ENCODE data around the gene RIN1.
A peak's percentile ranks its signal among the peaks of the same experiment; 100 is the strongest.
"Not testable (repeated sequence)": the region's sequence is repeated elsewhere in the genome, so short reads cannot be mapped to it uniquely, and the experiment has no call there.

RIN1 gene

DNA sequence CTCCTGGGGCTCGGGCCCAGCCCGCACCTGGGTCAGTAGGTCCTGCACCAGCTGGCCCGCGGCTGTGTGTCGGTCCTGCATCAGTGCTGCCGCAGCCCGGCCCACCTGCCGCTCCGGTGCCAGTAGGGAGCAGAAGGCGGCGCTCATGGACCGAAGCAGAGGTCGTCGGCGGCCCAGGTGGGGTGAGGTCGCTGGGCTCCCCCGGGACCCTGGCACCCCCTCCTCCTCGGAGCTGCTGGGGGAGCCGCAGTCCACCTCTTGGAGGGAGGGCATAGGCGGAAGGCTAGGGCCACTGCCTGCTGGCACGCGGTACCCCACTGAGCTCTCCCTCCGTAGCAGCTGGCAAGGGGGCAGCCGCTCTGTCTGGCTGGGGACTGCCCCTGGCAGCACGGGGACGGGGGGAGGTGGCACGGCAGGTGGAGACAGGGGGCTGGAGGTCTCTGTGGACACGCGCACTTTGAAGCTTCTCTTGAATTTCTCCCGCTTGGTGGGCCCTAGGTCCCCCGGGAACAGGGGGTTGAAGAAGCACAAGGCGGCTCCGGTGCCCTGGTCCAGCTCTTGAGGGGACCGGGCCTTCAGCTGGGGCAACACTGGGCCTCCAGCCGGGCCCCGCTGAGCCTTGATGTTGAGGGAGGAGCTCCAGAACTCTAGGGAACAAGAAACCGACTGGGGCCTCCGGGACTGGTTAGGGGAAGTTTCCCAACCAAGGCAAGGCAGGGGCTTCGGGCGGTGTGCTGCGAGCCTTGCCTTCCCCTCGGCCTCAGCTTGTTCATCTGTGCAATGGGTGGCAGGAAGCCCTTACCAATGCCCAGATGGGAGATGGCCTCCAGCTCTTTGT, 1.4 kb downstream of the RIN1 start:
- DNase-seq (ENCODE audit: low spot score) = no peak

DNA sequence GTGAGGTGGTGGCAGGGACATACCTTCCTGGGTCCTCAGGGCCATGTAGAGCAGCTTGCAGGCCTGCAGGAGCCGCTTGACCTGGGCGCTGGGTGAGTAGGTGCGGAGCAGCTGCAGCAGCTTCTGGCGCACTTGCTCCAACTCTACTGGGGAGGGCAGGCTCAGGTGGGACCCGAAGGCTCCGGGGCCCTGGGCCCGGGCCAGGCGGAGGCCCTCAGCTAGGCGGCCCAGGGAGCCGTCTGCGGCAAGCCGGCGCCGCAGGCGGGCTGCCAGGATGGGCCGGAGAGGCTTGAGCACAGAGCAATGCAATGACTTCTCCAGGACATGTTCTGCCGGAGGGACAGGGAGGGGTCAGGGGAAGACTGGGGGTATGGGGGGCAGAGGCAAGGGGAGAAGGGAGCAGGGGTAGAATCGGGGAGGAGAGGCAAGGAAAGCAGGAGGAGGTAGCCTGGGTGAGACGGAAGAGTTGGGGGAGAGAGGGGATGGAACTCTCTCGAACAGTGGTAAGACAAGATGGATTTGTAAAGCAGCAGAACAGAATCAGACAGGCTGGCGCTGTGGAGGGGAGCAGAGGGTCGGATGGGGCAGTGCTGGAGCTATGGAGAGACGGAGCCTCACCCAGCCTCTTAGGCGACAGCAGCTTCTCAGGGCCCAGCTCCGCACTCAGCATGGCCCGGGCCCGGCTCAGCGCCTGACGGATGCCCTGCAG, 2.2 kb downstream of the RIN1 start:
- DNase-seq (ENCODE audit: low spot score) = no peak

DNA sequence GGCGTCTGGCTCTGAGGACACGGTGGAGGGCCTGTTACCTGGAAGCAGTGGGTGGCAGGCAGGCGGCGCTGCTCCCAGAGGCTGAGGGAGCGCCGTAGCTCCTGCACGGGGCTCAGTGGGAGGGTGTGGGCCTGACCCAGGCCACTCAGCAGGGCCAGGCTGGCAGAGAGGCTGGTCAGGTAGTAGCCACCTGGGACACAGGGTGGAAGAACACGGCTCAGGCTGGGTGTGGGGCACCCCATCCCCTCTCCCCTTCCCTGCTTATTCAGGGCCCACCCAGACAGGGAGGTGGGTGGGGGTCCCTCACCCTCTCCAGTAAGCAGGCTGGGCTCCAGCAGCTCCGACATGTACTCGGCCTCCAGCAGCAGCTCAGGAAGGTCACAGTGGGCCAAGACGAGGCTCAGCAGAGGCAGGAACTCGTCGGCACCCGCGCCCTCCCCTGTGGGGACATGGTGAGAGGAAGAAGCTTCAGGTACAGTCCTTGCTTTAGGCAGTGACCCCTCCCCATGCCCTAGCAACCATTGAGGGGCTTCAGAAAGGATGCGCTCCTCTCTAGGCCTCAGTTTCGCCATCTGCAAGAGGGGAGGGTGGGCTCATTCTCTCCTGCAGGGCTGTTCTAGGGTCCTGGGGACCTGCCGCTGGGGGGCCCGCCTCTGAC, 2.9 kb downstream of the RIN1 start:
- DNase-seq (ENCODE audit: low spot score) = no peak

DNA sequence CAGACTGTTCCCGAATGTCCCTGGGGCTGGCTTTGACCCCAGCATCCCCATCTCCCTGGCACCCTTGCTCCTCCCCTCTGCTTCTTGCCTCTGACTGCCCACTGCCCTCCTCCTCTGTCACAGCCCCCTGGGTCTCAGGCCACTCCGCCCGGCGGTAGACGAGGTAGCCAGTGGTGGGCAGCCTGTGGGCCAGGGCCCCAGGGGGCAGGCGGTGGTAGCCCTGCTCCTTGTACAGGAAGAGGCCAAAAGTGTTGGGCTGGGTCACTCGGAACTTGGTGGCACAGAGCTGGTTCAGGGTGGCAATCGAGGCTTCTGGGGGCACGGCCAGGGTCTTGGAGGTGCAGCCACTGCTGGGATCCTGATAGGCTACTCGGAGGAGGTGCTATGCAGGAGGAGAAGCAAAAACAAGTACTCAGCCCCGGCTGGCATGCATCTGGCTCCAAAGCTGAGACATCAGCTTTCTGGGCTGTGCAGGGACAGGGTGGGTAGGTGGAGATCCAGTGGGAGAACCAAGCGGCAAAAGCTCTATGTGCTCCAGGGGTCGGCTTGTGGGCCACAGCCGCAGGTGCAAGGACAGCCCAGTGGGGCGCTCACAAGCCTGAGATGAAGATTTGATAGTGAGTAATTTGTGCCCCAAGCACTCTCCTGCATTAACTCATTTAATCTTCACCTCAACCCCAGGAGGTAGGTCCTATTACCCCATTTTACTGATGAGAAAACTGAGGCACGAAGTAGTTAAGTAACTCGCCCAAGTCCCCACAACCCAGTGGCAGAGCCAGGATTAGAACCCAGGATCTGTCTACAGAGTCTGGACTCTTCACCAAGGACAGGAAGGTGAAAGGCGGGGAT, 3.6 kb downstream of the RIN1 start:
- no peak for DNase-seq (ENCODE audit: low spot score)

DNA sequence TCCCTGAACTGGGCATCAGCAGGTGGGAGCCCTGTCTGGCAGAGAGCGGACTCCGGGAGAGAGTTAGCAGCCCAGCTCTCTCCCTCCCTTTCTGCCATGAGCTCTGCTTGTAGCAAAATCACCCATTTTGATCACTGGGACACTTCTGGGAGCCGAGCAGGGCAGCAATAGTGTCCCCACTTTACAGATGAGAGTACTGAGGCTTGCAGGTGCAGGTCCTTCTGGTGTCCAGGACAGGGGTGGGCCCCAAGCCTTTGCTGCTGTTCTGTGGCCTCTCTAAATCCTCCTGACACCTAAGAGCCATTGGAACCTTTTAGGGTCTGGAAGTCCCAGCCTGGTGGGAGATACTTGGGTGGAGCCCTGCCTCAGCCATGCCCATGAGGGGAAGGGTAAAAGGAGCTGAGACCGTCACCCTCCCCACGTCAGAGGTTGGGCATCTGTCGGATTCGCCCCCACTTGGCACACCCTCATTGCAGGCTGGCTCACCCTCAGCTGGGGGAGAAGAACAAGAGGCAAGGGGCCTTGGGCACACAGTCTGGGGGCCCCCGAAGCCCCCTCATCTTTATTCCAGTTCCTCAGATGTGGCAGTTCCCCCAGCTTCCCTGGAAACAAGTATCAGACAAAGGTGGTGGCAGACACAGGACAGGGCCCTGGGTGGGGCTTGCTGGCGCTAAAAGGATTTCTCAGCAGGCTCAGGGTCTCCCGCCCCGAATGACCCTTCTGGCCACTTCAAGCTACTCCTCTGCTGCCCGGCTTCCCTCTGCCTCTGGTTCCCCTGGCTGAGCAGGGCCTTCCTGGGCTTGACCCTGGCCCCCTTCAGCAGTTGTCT, 4.5 kb downstream of the RIN1 start:
- no peak for DNase-seq (ENCODE audit: low spot score)

DNA sequence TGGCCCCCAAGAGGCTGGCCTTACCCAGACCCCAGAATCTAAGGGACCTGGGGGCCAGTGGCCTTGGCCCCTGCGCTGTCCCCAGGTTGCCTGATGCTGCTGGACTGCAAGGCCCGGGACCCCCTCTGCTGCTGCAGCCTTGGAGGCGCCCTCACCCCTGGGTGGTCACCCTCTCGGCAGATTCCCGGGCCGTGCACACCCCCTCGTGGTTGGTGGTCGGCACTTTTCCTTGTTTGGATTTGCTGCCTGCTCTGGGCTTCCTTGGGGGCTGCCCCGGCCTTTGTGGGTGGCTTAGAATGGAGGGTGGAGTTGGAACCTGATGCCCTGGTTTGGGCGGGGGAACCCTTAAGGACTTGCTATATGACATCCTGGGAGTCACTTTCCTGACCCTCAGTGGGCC, 5.3 kb downstream of the RIN1 start:
- DNase-seq (ENCODE audit: low spot score) = no peak

DNA sequence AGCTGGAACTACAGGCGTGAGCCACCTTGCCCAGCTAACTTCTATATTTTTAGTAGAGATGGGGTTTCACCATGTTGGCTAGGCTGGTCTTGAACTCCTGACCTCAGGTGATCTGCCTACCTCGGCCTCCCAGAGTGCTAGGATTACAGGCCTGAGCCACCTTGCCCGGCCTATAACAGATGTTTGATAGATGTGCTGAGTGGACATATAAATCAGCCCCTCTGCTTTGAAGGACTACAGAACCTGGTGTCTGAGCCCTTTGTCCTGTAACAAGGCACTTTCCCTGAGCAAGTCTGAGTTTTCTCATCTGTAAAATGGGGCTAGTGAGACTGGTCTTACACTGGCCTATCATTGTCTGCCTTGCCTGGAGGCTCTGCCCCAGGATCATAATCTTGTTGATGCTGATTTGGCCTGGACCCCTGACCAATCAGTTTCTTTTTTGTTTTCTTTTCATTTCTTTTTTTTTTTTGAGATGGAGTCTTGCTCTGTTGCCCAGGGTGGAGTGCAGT, 7.0 kb downstream of the RIN1 start:
- no peak for DNase-seq (ENCODE audit: low spot score)

DNA sequence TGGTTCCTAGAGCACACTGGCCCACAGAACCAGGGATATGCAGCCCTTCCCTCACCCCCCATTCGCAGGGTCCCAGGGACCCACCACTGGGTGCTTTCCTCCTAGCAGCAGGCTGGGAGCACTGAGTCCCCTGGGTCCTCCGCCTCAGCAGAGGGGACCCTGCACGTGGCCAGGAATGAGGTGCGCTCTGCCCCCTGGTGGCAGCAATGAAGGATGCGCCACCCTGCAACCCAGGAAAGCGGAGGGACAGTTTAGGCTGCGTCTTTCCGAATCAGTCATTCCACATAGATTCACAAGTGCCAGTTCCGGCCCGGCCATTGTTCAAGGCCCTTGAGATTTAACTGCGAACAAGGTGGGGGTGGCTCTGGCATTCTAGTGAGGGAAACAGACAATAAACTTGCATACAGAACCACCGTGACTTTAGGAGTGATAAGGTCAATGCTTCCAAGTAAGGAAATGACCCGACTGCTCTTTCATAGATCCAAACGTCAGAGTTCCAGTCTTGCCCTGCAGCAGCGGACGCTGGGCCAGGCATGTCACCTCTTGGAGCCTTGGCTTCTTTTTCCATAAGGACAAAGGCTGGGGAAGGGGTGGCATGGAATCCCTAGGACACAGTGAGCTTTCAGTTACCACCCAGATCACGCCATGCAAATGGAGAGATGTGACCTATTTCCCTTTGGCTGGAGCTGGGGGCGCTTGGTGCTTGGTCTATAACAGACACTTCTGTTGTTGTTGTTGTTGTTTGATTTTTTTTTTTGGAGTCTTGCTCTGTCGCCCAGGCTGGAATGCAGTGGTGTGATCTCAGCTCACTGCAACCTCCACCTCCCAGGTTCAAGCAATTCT, 7.7 kb downstream of the RIN1 start:
- DNase-seq (ENCODE audit: low spot score) = peak; percentile 83

DNA sequence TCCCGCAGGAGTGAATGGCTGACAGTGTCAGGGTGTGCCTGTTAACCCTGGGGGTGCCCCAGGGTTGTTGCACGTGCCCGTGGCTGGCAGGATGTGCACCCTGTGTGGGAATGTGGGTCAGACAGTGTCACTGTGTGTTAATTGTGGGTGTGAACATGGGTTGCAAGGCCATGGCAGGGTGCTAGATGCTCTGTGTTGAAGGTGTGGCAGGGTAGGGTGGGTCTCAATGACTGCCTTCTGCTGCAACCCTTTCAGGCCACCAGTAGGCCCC, 8.3 kb downstream of the RIN1 start:
- peak; percentile 54 for DNase-seq (ENCODE audit: low spot score)

DNA sequence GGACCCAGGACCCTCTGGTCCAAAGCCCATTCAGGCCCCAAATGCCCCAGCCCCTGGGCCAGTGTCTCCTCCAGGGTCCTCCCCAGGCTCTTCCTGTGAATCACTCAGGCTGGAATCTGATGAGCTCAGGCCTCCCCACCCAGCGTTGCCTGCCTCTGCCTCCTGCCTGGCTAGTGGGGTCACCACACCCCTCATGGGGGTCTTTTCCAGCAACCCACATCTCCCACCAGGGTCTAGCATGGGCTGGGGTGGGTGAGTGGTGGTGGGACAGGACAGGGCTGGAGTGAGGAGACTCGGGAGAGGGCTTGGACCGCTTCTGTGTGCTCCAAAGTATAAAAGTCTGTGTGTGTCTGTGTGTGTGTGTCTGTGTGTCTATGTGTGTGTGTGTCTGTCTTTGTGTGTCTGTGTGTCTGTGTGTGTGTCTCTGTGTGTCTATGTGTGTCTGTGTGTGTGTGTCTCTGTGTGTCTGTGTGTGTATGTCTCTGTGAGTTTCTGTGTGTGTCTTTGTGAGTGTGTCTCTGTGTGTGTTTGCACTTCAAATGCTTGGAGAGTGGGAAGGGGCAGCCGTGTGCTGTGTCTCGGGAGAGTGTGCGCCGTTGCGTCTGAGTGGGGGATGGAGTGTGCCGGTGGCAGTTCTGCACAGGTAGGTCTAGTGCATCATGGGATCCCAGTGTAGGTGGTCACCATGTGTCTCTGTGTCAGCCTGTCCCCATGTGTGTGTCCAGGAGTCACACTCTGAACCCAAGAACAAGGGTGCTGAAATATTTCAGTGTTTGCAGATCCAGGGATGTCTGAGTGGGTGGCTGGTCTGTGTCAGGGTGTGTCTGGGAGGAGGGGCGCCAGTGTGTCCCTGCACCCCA, 8.8 kb downstream of the RIN1 start:
- no peak for DNase-seq (ENCODE audit: low spot score)

DNA sequence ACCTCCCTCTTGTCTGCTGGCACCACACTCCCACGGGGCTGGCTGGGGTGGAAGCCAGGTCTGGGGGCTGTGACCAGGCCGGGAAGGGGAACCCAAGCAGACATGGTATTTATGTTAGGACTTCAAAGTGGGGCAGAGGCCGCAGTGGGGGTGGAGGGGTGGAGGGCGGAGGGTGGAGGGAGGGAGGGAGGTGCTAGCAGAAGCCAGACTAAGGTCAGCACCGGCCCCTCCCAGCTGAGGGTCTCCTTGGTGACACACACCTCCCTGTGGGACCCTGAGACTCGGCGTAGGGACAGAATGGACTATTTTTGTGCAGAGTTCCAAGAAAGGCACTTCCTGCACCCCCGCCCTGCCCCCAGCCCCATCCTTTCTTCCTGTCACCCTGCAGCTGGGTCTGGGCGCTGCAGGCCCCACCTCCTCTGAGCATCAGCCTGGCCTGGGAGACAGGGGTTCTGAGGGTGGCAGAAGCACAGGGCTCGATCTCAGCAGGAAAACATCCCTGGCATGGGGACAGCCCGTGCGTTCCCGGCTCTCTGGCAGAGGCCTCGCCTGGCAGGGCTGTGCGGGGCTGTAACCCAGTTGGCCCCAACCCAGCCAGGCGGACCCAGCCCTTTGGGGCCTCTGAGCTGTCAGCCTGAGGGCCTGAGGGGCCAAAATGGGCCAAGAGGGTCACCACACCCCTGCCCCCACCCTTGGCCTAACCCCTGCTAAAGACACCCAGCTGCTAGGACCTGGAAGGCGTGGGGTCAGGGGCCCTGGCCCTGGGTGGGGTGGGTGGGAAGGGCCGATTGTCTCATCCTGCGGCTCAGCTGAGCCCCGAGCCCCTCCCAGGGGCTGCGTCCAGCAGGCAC, 9.7 kb downstream of the RIN1 start:
- peak; percentile 24 for DNase-seq (ENCODE audit: low spot score)

DNA sequence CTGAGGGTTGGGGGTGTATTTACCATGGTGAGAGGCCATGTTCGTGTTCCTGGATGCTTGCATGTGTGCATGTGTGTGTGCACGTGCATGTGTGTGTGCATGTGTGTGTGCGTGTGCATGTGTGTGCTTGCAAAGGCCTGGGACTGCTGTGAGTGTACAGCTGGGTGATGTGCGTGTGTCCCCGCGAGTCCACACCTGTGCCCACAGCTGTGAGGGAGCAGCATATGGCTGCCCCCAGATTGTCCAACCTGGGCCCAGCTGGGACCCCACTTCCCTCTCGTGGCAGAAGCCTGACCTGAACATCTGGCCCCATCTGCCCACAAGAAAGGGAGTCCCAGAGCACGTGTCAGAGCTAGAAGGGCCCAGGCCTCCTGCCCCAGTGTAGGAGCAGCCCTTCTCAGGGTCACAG, 11.0 kb downstream of the RIN1 start:
- no peak for DNase-seq (ENCODE audit: low spot score)

DNA sequence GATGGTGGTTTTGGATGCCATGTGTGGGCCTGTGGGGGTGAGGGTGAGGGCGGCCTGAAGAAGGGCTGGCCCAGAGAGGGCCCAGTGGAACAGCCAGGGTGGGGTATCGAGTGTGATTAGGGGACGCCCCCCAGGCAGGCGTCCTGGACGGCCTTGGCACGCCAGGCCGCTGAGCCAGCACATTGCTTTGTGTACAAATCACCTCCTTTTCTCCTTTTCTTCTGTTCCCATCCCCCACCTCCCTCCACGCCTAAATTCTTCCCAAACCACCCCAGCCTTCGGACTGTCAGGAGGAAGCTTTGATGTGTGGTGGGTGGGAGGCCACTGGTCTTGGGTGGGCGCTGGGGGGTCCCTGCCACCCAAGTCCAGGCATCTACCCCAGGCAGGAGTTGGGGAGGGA, 11.6 kb downstream of the RIN1 start:
- DNase-seq (ENCODE audit: low spot score) = no peak

DNA sequence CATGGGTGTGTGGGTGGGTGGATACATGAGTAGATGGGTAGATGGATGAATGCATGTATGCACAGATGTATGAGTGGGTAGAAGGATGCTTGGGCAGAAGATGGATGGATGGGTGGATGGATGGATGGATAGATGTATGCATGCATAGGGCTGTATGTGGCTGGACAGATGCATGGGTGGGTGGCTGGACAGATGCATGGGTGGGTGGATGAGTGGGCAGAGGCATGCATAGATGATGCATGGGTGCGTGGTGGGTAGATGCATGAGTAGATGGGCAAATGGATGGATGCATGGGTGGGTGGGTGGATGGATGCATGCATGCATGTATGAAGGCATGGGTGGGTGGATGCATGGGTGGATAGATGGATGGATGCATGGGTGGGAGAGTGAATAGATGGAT, 12.6 kb downstream of the RIN1 start:
- no peak for DNase-seq (ENCODE audit: low spot score)

DNA sequence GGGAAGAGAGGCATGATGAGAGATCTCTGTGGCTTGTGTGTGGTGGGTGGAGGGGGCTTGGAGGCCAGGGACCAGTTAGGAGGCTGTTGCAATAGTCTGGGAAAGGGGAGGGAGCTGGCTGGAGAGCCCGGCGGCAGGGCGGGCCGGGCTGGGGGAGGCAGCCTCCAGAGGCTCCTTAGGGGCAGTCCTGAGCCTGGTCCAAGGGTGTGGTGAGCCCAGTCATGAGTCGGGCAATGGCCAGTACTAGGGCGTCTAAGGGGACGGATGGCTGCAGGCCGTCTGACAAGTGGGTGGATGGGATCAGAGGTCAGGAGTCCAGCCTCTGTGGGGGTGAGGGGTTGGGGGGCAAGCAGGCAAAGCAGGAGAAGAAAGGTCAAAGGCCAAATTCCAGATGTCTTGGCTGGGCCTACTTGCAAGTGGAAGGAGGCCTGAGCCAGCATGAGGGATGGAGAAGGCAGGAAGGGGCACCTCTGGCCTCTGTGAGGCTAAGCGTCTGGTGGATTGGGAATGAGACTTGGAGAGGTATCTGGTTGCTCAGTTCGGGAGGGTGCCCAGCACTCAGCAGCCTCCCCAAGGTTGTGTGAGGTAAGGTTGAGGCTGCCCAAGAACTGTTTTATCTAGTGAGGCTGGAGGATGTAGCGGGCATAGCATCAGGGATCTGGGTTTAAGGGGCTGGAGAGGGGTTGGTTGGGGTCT, 13.4 kb downstream of the RIN1 start:
- DNase-seq (ENCODE audit: low spot score) = no peak

DNA sequence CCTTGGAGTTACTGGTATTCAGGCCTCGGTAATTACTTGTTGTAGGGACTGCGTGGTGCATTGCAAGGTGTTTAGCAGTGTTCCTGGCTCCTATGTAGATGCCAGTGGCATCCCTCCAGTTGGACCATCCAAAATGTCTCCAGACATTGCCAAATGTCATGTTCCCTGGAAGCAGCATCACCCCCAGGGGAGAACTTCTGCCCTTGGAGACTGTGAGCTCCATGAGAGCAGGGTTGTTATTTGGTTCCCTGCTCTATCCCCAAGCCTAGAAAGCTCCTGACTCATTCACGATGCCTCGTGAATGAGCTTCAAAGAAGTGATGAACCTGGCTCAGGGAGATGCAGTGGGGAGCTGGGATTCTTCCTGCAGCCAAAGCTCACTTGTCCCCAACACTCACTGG, 14.6 kb downstream of the RIN1 start:
- DNase-seq (ENCODE audit: low spot score) = no peak

DNA sequence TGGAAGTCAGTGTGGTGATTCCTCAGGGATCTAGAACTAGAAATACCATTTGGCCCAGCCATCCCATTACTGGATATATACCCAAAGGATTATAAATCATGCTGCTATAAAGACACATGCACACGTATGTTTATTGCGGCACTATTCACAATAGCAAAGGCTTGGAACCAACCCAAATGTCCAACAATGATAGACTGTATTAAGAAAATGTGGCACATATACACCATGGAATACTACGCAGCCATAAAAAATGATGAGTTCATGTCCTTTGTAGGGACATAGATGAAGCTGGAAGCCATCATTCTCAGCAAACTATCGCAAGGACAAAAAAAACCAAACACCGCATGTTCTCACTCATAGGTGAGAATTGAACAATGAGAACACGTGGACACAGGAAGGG, 15.5 kb downstream of the RIN1 start:
- DNase-seq (ENCODE audit: low spot score) = not testable (repeated sequence)

DNA sequence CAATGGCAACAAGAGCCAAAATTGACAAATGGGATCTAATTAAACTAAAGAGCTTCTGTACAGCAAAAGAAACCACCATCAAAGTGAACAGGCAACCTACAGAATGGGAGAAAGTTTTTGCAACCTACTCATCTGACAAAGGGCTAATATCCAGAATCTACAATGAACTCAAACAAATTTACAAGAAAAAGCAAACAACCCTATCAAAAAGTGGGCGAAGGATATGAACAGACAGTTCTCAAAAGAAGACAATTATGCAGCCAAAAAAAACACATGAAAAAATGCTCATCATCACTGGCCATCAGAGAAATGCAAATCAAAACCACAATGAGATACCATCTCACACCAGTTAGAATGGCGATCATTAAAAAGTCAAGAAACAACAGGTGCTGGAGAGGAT, 15.9 kb downstream of the RIN1 start:
- not testable (repeated sequence) for DNase-seq (ENCODE audit: low spot score)

All from CD4-positive, alpha-beta T cell treated with Interleukin-2 at 100 ng/mL for 4 hours (primary cell).